Fibroblast of peridontal ligament (primary cell): Measurements from ENCODE around the gene HAUS6.
A peak's percentile ranks its signal among the peaks of the same experiment; 100 is the strongest.
"Not testable (repeated sequence)": the region's sequence is repeated elsewhere in the genome, so short reads cannot be mapped to it uniquely, and the experiment has no call there.

Source experiments
- DNase-seq: peaks from one replicate; pipeline ENCODE4 v3.0.0-alpha.2; 2010; ENCODE audit errors: extremely low read depth

Gene HAUS6, protein sequence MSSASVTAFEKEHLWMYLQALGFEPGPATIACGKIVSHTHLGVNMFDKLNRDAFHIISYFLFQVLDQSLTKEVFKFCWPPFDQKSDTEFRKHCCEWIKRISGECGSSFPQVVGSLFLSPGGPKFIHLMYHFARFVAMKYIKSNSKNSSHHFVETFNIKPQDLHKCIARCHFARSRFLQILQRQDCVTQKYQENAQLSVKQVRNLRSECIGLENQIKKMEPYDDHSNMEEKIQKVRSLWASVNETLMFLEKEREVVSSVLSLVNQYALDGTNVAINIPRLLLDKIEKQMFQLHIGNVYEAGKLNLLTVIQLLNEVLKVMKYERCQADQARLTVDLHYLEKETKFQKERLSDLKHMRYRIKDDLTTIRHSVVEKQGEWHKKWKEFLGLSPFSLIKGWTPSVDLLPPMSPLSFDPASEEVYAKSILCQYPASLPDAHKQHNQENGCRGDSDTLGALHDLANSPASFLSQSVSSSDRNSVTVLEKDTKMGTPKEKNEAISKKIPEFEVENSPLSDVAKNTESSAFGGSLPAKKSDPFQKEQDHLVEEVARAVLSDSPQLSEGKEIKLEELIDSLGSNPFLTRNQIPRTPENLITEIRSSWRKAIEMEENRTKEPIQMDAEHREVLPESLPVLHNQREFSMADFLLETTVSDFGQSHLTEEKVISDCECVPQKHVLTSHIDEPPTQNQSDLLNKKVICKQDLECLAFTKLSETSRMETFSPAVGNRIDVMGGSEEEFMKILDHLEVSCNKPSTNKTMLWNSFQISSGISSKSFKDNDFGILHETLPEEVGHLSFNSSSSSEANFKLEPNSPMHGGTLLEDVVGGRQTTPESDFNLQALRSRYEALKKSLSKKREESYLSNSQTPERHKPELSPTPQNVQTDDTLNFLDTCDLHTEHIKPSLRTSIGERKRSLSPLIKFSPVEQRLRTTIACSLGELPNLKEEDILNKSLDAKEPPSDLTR

DNA sequence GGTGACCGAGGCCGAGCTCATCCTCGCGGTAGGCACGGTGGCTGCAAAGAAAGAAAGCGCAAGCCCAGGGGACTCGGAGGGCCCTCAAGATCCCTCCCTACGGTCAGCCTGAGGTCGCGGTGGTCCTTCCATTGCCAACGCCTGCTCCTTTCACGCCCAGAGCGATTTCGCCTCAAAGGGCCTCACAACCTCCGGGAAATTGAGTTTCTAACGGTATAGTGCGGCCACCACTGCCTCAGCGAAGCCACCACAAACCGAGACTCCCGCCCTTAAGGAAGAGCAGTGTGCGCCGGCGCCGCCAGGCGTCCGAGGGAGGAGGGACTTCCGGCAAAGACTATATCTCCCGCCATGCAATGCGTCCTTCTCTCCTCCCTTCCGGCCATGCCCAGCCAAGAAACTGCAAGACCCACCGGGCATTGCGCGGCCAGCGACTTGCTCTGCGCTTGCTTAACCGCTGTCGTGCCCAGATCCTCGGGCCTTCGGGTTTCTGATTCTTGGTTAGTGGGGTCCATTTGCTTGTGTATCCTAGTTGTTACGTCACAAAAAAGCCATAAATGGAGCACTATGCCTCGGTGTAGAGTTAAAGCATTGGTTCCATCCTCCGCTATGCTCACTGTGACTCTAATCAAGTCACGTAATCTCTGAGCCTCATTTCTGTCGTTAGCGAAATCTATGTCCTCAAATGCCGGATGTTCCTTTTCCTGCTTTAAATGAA lies at the start of gene HAUS6:
TSS of gene HAUS6 (minus strand) at position 274 of the 715 bp plus-strand sequence. CDS start at position 21, 253 bp downstream.
- DNase-seq = peak; percentile 97

DNA sequence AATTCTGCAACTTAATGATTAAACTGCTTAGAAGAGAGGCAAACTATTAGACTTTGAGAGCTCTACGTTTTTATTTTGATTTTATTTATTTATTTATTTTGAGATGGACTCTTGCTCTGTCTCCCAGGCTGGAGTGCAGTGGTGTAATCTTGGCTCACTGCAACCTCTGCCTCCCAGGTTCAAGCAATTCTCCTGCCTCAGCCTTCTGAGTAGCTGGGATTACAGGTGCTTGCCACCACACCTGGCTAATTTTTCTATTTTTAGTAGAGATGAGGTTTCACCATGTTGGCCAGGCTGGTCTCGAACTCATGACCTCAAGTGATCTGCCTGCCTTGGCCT lies 49.4 kb upstream of the HAUS6 start:
- not testable (repeated sequence) for DNase-seq

DNA sequence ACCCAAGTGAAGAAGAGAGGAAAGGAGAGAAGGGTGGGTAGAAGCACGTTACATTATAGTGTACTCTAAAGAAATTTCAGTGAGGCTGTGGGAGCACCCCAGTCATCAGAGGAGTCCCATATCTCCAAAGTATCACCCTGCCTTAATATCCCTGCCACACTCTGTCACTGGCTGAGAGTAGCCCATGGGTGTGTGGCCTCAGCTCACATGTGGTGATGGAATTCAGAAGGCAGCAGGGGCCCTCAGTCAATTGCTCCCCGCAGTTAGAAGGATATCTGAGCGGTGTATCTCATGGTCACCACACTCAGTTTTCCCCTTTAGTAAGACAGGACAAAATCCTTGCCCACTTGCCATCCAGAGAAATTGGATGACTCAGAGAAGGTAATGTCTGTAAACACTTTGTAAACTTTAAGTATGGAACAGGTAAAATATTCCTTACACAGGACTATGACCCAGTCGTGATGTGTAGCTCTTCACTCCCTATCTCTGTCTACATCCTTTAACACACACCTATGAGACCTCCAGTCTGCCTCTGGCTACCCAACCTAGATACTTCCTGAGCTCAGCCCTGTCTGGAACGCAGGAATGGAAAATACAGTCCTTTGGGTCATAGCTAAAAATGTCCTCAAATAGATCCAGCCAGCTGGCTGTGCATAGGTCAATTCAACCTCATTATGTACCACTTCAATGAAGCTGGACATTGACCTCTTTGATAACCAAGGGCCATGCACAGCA lies 48.9 kb upstream of the HAUS6 start:
- DNase-seq = no peak

DNA sequence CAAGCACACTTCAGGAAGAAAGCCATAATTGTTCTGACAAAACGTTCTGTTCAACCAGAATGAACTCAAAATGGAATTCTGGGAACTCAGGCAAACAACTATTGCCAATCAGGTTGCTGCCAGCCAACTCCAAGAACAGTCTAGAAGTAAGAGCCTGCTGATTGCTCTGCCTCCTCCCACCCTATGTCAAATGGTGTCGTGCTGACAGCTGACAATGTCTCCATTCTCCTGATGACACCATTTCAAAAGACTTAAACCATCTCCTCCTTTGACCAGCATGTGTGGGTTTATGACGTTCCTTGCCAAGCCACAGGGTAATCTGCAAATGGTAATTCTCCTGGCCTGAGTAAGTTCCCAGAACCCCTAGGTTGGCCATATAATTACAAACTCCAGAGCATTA lies 46.5 kb upstream of the HAUS6 start:
- DNase-seq = peak; percentile 68

DNA sequence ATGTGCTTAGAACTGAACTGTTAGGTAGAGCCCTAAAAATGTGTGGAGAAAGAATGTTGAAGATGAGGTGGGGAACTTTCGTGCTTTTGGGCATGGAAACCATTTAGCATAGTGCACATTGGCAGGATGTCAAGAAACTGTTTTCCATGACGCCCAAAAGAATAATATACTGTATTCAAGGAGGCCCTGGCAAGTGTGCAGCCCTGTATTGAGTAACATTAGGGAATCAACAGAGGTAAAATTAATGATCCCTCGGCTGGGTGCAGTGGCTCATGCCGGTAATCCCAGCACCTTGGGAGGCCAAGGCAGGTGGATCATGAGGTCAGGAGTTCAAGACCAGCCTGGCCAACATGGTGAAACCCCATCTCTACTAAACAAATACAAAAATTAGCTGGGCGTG lies 45.5 kb upstream of the HAUS6 start:
- DNase-seq = peak; percentile 45

DNA sequence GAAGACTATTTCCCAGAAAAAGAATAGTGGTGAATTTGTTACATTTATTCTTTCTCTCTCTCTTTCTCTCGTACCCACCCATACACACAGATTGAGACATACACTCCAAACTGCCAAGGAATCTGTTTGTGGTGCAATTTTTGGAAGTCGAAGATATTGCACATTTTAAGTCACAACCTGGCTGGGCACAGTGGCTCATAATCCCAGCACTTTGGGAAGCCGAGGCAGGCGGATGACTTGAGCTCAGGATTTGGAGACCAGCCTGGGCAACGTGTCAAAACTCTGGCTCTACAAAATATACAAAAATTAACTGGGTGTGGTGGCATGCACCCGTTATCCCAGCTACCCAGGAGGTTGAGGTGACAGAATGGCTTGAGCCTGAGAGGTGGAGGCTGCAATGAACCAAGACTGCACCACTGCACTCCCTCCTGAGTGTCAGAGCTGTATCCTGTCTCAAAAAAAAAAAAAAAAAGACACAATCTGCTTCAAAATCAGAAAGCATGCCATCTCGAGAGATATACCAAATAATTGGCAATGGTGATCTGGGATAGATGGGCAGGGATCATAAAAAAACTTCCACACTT lies 43.8 kb upstream of the HAUS6 start:
- peak; percentile 14 for DNase-seq

DNA sequence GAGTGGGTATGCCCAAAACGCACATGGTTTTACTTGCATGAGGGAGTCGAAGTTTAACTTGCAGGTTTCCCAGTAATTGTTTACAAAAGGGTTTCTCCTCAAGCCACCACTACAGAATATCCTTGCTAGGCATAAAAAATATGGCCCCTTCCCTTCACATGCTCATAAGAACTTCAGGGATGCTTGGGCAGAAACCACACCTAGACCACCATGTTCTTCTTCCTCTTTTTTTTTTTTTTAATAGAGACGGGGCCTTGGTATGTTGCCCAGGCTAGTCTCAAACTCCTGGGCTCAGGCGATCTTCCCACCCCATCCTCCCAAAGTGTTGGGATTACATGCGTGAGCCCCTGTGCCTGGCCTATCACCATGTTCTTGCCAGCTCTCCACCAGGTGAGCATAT lies 43.2 kb upstream of the HAUS6 start:
- no peak for DNase-seq

DNA sequence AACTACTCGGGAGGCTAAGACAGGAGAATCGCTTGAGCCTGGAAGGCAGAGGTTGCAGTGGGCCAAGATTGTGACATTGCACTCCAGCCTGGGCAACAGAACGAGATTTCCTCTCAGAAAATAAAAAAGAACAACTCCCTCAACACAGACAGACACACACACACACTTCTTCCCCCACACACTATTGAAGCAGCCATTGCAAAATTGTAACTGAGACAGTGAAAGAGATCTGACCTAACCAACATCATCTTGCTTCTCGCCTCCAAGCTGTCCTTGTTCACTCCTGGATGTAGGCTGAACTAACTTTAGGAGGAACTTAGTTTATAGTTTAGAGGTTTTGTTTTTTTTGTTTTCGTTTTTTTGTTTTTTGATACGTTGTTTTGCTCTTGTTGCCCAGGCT lies 37.6 kb upstream of the HAUS6 start:
- no peak for DNase-seq

DNA sequence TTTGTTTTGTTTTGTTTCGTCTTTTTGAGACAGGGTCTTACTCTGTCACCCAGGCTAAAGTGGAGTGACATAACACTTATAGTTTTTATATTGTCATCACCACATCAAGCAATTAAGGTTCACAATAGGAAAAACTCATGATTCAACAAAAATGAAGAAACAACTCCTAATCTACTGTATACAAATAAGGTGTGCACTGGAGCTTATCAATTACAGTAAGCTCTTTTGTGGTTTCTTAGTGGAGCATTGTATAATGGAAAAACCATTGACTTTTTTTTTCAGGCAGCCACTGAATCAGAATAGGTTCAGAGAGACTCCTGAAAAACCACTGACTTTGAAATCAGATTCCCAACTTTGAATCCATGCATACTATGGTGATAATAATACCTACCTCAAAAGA lies 35.4 kb upstream of the HAUS6 start:
- DNase-seq = no peak

DNA sequence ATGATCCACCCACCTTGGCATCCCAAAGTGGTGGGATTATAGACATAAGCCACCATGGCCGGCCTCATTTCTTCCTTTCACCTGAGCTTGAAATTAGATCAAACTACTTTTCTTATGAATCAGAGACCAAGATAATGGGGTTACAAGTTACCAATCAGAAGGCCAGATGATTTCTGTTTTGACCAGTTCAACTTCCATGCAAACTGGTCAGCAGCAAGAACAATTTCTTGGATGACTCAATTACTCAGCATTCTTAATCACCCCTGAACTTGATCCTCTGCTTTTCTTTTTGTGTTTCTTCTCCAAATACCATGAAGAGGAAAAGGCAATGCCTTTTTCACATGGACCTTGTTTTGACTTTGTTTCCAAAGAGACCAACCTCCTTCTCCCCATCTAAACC lies 34.6 kb upstream of the HAUS6 start:
- peak; percentile 75 for DNase-seq

DNA sequence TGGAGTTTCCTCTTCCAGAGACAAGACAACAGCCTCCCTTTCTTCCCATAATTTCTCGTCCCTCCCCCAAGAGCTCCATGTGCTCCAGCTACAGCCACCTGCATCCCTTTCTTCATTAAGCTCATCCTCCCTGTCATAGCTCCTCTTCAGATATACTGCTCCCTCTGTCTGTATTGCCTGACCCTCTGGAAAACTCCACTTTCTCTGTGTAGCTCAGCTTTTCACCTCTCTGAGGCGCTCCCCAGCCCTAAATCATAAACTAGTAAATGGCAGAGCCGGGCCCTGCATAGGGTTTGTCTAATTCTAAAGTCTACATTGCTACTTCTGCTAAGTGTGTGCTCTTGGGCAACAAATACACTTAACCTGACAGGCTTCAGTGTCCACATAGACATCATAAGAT lies 33.4 kb upstream of the HAUS6 start:
- DNase-seq = no peak

DNA sequence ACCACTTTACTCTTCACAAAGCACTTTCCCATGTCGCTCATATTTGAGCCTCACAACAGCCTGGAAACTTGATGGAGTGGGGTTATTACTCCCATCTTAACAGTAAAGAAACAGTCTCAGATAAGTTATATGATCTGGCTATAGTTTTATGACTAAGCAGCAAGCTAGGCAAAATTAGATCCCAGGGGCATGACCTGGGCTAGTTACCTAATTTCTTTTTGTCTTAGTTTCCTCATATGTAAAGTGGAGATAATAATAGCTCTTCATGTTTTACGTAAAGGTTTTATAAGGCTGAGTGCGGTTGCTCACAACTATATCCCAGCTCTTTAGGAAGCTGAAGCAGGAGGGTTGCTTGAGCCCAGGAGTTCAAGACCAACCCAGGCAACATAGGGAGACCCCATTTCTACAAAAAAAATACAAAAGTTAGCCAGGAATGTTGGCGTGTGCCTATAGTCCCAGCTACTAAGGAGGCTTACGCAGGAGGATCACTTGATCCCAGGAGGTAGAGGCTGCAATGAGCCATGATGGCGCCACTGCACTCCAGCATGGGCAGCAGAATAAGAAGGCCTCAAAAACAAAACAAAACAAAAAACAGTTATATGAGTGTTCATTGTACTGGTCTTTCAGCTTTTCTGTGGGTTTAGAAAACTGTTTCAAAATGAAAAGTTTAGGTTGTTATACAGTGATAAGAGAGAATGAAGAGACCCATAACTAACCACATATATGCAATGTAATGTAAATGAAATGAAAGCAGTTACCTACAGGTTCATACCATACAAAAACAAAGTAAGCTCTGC lies 31.0 kb upstream of the HAUS6 start:
- DNase-seq = no peak

DNA sequence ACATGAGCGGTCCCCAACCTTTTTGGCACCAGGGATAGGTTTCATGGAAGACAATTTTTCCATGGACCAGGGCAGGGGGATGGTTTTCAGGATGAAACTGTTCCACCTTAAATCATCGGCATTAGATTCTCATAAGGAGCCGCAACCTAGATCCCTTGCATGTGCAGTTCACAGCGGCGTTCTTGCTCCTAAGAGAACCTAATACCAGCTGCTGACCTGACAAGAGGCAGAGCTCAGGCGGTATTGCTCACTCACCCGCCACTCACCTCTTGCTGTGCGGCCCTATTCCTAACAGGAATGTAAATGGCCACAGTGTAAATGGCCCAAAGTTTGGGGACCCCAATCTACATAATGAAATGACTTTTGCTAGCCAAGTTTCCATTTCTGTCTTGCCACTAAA lies 27.7 kb upstream of the HAUS6 start:
- DNase-seq = no peak

DNA sequence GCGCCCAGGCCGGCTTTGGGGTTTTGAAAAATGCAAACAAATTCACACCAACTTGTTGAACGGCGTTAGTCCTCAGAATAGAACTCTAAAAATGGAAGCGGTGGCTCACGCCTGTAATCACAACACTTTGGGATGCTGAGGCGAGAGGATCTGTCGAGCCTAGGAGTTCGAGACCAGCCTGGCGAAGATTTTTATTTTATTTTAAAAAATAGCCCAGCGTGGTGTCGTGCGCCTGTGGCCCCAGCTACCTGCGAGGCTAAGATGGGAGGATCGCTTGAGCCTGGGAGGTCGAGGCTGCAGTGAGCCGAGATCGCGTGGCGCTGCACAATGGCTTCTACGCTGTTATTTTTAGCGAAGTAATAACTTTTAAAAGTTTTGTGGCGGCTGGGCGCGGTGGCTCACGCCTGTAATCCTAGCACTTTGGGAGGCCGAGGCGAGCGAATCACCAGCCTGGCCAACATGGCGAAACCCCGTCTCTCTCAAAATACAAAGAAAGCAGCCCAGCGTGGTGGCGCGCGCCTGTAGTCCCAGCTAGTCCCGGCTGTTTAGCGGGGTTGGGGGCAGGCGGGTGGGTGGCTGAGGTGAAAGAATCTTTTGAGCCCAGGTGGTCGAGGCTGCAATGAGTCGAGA lies 25.3 kb upstream of the HAUS6 start:
- peak; percentile 45 for DNase-seq

DNA sequence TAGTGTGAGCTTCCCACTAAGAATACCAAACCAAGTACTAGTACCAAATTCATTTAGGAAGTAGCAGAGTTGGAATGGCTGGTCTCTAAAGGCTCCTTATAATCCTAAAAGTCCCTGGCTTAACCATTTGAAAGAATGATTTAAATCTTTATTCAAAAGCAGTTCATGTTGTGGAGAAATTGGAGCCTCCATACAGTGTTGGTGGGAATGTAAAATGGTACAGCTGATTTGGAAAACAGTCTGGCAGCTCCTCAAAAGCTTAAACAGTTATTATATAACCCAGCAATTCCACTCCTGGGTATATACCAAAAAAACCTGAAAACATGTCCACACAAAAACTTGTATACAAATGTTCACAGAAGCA lies 21.7 kb upstream of the HAUS6 start:
- DNase-seq = no peak

DNA sequence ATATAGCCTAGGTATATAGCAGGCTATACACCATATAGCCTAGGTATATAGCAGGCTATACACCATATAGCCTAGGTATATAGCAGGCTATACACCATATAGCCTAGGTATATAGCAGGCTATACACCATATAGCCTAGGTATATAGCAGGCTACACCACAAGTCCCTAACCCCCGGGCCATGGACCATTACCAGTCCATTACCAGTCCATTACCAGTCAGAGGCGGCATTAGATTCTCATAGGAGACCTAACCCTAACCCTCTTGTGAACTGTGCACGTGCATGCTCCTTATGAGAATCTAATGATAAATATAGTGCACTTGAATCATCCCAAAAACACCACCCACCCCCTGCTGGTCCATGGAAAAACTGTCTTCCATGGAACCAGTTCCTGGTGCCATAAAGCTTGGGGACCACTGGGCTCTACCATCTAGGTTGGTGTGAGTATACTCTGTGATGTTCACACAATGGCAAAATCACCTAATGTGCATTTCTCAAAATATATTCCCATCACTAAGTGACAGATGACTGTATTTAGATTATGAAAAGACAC lies 19.9 kb upstream of the HAUS6 start:
- no peak for DNase-seq

DNA sequence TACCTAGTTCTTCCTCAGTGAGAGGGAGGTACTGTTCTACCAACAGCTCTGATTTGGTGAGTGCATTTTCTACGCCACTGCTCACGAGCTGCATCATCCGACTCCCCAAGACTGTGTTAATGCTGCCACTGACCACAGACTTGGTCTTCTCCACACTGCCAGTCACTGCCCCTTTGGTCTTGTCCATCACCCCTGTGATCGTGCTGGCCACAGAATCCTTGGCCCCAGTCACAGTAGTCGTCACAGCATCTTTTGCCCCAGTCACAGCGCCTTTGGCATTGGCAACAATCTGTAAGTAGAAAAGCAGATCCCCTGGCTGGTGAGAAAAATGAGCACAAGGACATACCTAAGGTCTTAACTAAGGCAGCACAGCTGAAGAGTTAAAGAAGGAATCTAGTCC lies 18.2 kb upstream of the HAUS6 start:
- DNase-seq = no peak

DNA sequence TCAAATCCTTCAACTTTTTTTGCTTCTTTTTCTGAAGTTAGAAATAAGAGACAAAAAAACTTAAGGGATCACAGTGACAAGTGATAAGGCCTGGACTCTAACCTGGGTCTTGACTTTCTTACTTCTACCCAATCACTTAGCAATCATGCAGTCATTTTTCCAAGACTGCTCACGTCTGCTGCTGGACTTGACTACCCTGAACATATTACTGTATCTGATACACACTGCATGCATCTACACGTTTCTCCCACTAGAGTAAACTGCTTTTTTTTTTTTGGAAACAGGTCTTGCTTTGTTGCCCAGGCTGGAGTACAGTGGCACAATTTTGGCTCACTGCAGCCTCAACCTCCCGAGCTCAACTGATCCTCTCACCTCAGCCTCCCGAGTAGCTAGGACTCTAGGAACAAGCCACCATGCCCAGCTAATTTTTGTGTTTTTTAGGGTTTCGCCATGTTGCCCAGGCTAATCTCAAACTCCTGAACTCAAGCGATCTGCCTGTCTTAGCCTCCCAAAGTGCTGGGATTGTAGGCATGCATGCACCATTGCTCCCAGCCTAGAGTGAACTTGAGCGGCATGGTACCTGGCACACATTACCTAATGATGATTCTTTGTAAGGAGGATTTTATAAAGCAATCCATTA lies 17.2 kb upstream of the HAUS6 start:
- DNase-seq = no peak

DNA sequence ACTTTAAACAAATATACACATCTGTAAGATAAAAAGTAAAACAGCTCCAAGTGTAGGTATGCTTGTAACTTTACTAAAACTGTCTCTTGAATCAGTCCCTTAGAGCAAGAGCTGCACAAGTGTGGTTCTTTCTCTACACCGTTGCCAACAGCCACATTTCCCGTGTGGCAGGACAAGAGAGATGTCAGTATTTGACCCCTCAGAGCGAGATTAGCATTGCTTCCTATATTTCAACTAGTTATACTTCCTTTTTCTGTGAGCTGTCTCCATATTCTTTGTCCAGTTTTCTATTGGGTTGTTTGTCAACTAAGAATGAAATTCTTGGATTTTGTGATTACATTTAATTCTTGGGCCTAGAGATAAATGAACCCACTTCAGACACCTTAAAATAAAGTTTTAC lies 16.5 kb upstream of the HAUS6 start:
- DNase-seq = no peak
